IMR-90 (cell line): ENCODE results near the gene CXCL11. TPM values are rescaled to one million over a fixed set of nuclear protein-coding genes. Genes with fewer than 3 reads are reported as not detected.

Source experiments
- ATAC-seq: fragments of 200-7000 bp; cut with Tn5 transposase; 2 replicates; pipeline ENCODE4 v1.9.1; 2020; ENCODE audit warnings: low read depth, mild to moderate bottlenecking, moderate library complexity
- BruUV-seq: library from RNA; stranded (reverse); fragments of 400-500 nt; replicated peaks from 2 replicates; lab custom pipeline; 2021; lab: Mats Ljungman, UMichigan
- CTCF ChIA-PET: fragments of 300-600 bp; formaldehyde crosslinking; extraction: SDS; loops from one replicate; lab custom pipeline; 2021; ENCODE audit warnings: antibody characterized with exemption; lab: Yijun Ruan, JAX
- POLR2A ChIA-PET: fragments of 300-600 bp; sonication (Branson Sonifier 250); formaldehyde crosslinking; loops from one replicate; lab custom pipeline; 2022; ENCODE audit warnings: antibody characterized with exemption; ENCODE audit not compliant: unreplicated experiment; lab: Charles Lee
- DNase-seq: peaks from one replicate; pipeline ENCODE4 v3.0.0; 2013
- H2AFZ ChIP-seq: replicated peaks from 2 replicates; pipeline ENCODE3; 2013; ENCODE audit warnings: low read length, mild to moderate bottlenecking; ENCODE audit not compliant: poor library complexity
- H2AK5ac ChIP-seq: 2 replicates; pipeline ENCODE4 v1.6.1; 2013; ENCODE audit warnings: low read depth, low read length, inconsistent platforms
- H2AK9ac ChIP-seq: replicated peaks from 2 replicates; pipeline ENCODE3; 2013; ENCODE audit warnings: mild to moderate bottlenecking, low read depth, low read length, moderate library complexity; ENCODE audit not compliant: poor library complexity
- H2BK120ac ChIP-seq: 2 replicates; pipeline ENCODE4 v1.6.1; 2013; ENCODE audit warnings: low read depth, low read length, inconsistent platforms
- H2BK15ac ChIP-seq: 3 replicates; pipeline ENCODE4 v1.6.1; 2013; ENCODE audit warnings: low read depth, low read length, inconsistent platforms
- H2BK20ac ChIP-seq: 2 replicates; pipeline ENCODE4 v1.6.1; 2013; ENCODE audit warnings: low read depth, mild to moderate bottlenecking, inconsistent platforms, low read length, moderate library complexity
- H2BK5ac ChIP-seq: 2 replicates; pipeline ENCODE4 v1.6.1; 2013; ENCODE audit warnings: mild to moderate bottlenecking, low read depth, low read length, inconsistent platforms; ENCODE audit not compliant: poor library complexity, severe bottlenecking
- H3K14ac ChIP-seq: replicated peaks from 2 replicates; pipeline ENCODE4 v1.6.1; 2013; ENCODE audit warnings: low read depth, low read length, inconsistent platforms
- H3K18ac ChIP-seq: 2 replicates; pipeline ENCODE4 v1.6.1; 2013; ENCODE audit warnings: low read depth, low read length, control low read depth
- H3K23ac ChIP-seq: 2 replicates; pipeline ENCODE4 v1.6.1; 2013; ENCODE audit warnings: low read depth, low read length, inconsistent platforms
- H3K27ac ChIP-seq: 2 replicates; pipeline ENCODE4 v1.5.1; 2013; ENCODE audit warnings: mild to moderate bottlenecking, control low read depth, low read length; ENCODE audit not compliant: insufficient read depth
- H3K27me3 ChIP-seq: 2 replicates; pipeline ENCODE4 v1.6.1; 2013; ENCODE audit warnings: low read length; ENCODE audit not compliant: control insufficient read depth, insufficient read depth
- H3K36me3 ChIP-seq: 2 replicates; pipeline ENCODE4 v1.6.1; 2013; ENCODE audit warnings: low read length, mixed read lengths; ENCODE audit not compliant: control insufficient read depth, insufficient read depth
- H3K4ac ChIP-seq: 2 replicates; pipeline ENCODE4 v1.6.1; 2013; ENCODE audit warnings: low read depth, low read length, inconsistent platforms
- H3K4me1 ChIP-seq: 2 replicates; pipeline ENCODE4 v1.6.1; 2013; ENCODE audit warnings: low read length, mixed read lengths; ENCODE audit not compliant: control insufficient read depth, insufficient read depth
- H3K4me2 ChIP-seq: 2 replicates; pipeline ENCODE4 v1.6.1; 2013; ENCODE audit warnings: low read depth, mild to moderate bottlenecking, control low read depth, low read length, moderate library complexity
- H3K4me3 ChIP-seq: 2 replicates; pipeline ENCODE4 v1.5.1; 2013; ENCODE audit warnings: low read depth, mild to moderate bottlenecking, control low read depth, low read length, moderate library complexity; ENCODE audit not compliant: insufficient read depth
- H3K56ac ChIP-seq: 2 replicates; pipeline ENCODE4 v1.6.1; 2013; ENCODE audit warnings: low read length, inconsistent platforms; ENCODE audit not compliant: insufficient read depth; ENCODE audit errors: extremely low read depth
- H3K79me1 ChIP-seq, 2 experiments: 2 replicates each; pipeline ENCODE4 v1.6.1; 2013; ENCODE audit warnings: low read length in 2 of 2, inconsistent platforms in 1 of 2, low read depth in 1 of 2
- H3K9ac ChIP-seq: 2 replicates; pipeline ENCODE4 v1.6.1; 2013; ENCODE audit warnings: low read depth, low read length, control low read depth
- H3K9me1 ChIP-seq: 2 replicates; pipeline ENCODE4 v1.6.1; 2013; ENCODE audit warnings: low read length, inconsistent platforms; ENCODE audit not compliant: insufficient read depth
- H3K9me3 ChIP-seq: 2 replicates; pipeline ENCODE4 v1.6.1; 2013; ENCODE audit warnings: low read length; ENCODE audit not compliant: control insufficient read depth, insufficient read depth
- H4K20me1 ChIP-seq: 2 replicates; pipeline ENCODE4 v1.6.1; 2013; ENCODE audit warnings: low read length, inconsistent platforms; ENCODE audit not compliant: insufficient read depth
- H4K5ac ChIP-seq: 2 replicates; pipeline ENCODE4 v1.6.1; 2013; ENCODE audit warnings: mild to moderate bottlenecking, low read depth, low read length, control low read depth
- H4K8ac ChIP-seq, 2 experiments: 2 replicates each; pipeline ENCODE4 v1.6.1; 2013; ENCODE audit warnings: low read depth in 2 of 2, low read length in 2 of 2, control low read depth in 1 of 2, inconsistent platforms in 1 of 2
- H4K91ac ChIP-seq: 2 replicates; pipeline ENCODE4 v1.6.1; 2013; ENCODE audit warnings: low read depth, low read length, inconsistent platforms; ENCODE audit not compliant: insufficient read depth
- BHLHE40 ChIP-seq: fragments of 150-350 bp; IDR thresholded peaks from 2 replicates; pipeline ENCODE4 v1.6.1; 2016; ENCODE audit warnings: mild to moderate bottlenecking, low read depth, low read length
- MAZ ChIP-seq: IDR thresholded peaks from 2 replicates; pipeline ENCODE4 v1.6.1; 2012; ENCODE audit warnings: low read depth, mild to moderate bottlenecking, low read length, improper control_type of control experiment, moderate library complexity, borderline replicate concordance
- MXI1 ChIP-seq: IDR thresholded peaks from 2 replicates; pipeline ENCODE4 v1.6.1; 2012; ENCODE audit warnings: low read depth, mild to moderate bottlenecking, low read length, moderate library complexity, borderline replicate concordance
- NFE2L2 ChIP-seq: fragments of 150-350 bp; IDR thresholded peaks from 2 replicates; pipeline ENCODE4 v1.6.1; 2016; ENCODE audit warnings: low read depth, mild to moderate bottlenecking, low read length
- SMC3 ChIP-seq: fragments of 150-350 bp; IDR thresholded peaks from 2 replicates; pipeline ENCODE4 v1.6.1; 2016; ENCODE audit warnings: low read depth, mild to moderate bottlenecking, antibody characterized with exemption, low read length, moderate library complexity
- WGBS, 2 experiments: methylation state at CpG; one replicate each; pipeline versions ENCODE4 v1.1.5 to v1.1.7; 2013; ENCODE audit warnings: missing lambda C conversion rate in 2 of 2; ENCODE audit not compliant: insufficient read length in 1 of 2; ENCODE audit errors: extremely low coverage in 2 of 2; 5-methylcytosine and 5-hydroxymethylcytosine counted together
- dilution Hi-C: fragments of 300-500 bp; cut with HindIII; formaldehyde crosslinking; loops from one replicate; pipeline ENCODE4 v1.14.3; 2018; ENCODE audit warnings: low sequenced_read_pairs; ENCODE audit not compliant: unreplicated experiment
- in situ Hi-C: fragments of 300-500 bp; cut with MboI; formaldehyde crosslinking; loops from 3 replicates; pipeline ENCODE4 v1.14.3; 2019; ENCODE audit warnings: low sequenced_read_pairs, inconsistent platforms, mixed read lengths
- intact Hi-C: fragments of 100-400 bp; cut with micrococcal nuclease; formaldehyde crosslinking; loops from 2 replicates; pipeline ENCODE4 v1.10.0; 2022
- polyA plus RNA-seq, 3 experiments: library from polyadenylated mRNA; depleted of rRNA; stranded (reverse); fragments of >200 nt; gene quantifications; 2 replicates each; pipeline ENCODE4 v1.2.3, GENCODE V29; 2012; ENCODE audit warnings: low replicate concordance in 1 of 3
- total RNA-seq: library from RNA; depleted of rRNA; stranded (reverse); fragments of >200 nt; gene quantifications from 2 replicates; pipeline ENCODE4 v1.2.3, GENCODE V29; 2012
- TF ChIP-seq, protein P1 (sequence below): fragments of 150-350 bp; IDR thresholded peaks from 2 replicates; pipeline ENCODE4 v1.6.1; 2017; ENCODE audit warnings: mild to moderate bottlenecking, antibody characterized with exemption, low read length, low read depth
- TF ChIP-seq, protein P2 (sequence below): conservative IDR thresholded peaks from 2 replicates; pipeline ENCODE4 v1.5.1; 2012; ENCODE audit warnings: mild to moderate bottlenecking, low read depth, low read length, improper control_type of control experiment
- TF ChIP-seq, protein P3 (sequence below): fragments of 150-350 bp; IDR thresholded peaks from 2 replicates; pipeline ENCODE4 v1.6.1; 2016; ENCODE audit warnings: low read depth, mild to moderate bottlenecking, low read length, moderate library complexity, borderline replicate concordance

The CXCL11 gene
- total and polyA plus RNA-seq, 2 of the 4 experiments (the other 2 are of a cell fraction) = under 0.01 TPM; not detected in 1

DNA sequence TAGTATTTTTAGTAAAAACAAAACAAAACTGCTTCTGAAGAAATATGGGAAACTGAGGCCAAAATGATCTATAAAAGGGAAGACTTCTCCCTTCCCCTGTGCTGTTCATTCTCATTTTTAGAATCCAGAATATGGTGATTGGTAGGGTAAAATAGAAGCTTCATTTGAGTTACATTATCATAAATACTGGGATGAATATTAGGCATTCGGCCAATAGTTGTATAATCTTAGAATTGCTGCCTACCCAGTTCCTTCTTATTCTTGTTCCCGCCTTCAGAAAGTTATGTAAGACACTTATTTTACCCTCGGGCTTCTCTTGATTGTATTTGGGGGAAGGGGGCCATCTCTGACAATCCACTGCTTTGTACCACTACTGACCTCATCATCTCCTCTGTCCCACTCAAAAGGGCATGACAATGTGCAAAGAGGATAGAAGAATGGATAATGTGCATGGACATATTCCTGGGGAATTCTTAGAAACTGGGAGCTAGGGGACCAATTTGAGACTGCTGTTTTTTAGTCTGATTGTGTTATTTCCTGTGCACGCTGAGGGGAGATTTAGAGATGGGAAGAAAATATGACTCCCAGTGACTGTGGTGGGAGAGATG is 39.2 kb upstream of the CXCL11 start:
- no peaks in the 10 kb centered on the region for H4K20me1 ChIP-seq
- no peak overlapping the region for H3K14ac ChIP-seq
- H3K18ac ChIP-seq = no peak overlapping the region
- H3K79me1 ChIP-seq = no peaks in the 10 kb centered on the region
- dilution Hi-C loops = no loop called here
- H3K4me3 ChIP-seq = no peak overlapping the region
- no peak overlapping the region for H3K4me2 ChIP-seq
- H3K4ac ChIP-seq = no peak overlapping the region
- no peak overlapping the region for H2AFZ ChIP-seq
- no peak overlapping the region for H3K27ac ChIP-seq
- H2BK120ac ChIP-seq = no peak overlapping the region
- intact Hi-C loops = no loop called here
- no peak overlapping the region for H2BK15ac ChIP-seq
- no peak overlapping the region for H3K56ac ChIP-seq
- DNase-seq (no peak), ATAC-seq (no peak)
- no peak overlapping the region for H2AK9ac ChIP-seq
- H3K9me1 ChIP-seq = no peaks in the 10 kb centered on the region
- TF ChIP-seq, protein P1, sequence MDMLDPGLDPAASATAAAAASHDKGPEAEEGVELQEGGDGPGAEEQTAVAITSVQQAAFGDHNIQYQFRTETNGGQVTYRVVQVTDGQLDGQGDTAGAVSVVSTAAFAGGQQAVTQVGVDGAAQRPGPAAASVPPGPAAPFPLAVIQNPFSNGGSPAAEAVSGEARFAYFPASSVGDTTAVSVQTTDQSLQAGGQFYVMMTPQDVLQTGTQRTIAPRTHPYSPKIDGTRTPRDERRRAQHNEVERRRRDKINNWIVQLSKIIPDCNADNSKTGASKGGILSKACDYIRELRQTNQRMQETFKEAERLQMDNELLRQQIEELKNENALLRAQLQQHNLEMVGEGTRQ = no peak
- TF ChIP-seq BHLHE40 (no peak), MXI1 (no peak), SMC3 (no peak), MAZ (no peak), NFE2L2 (no peak)
- TF ChIP-seq, protein P2, sequence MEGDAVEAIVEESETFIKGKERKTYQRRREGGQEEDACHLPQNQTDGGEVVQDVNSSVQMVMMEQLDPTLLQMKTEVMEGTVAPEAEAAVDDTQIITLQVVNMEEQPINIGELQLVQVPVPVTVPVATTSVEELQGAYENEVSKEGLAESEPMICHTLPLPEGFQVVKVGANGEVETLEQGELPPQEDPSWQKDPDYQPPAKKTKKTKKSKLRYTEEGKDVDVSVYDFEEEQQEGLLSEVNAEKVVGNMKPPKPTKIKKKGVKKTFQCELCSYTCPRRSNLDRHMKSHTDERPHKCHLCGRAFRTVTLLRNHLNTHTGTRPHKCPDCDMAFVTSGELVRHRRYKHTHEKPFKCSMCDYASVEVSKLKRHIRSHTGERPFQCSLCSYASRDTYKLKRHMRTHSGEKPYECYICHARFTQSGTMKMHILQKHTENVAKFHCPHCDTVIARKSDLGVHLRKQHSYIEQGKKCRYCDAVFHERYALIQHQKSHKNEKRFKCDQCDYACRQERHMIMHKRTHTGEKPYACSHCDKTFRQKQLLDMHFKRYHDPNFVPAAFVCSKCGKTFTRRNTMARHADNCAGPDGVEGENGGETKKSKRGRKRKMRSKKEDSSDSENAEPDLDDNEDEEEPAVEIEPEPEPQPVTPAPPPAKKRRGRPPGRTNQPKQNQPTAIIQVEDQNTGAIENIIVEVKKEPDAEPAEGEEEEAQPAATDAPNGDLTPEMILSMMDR = no peak
- TF ChIP-seq, protein P3, sequence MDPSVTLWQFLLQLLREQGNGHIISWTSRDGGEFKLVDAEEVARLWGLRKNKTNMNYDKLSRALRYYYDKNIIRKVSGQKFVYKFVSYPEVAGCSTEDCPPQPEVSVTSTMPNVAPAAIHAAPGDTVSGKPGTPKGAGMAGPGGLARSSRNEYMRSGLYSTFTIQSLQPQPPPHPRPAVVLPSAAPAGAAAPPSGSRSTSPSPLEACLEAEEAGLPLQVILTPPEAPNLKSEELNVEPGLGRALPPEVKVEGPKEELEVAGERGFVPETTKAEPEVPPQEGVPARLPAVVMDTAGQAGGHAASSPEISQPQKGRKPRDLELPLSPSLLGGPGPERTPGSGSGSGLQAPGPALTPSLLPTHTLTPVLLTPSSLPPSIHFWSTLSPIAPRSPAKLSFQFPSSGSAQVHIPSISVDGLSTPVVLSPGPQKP = no peak
- H4K91ac ChIP-seq = no peak overlapping the region
- POLR2A ChIA-PET = interaction anchor here (0.5 kb wide), 1 partner anchor 241 kb away, joined by 18 read pairs; no protein-coding TSS in a partner anchor
- no peak overlapping the region for H2AK5ac ChIP-seq
- H4K8ac ChIP-seq = no peak overlapping the region
- no peak overlapping the region for H4K5ac ChIP-seq
- BruUV-seq = no TSS peak
- H2BK5ac ChIP-seq = no peak overlapping the region
- no peak overlapping the region for H2BK20ac ChIP-seq
- no peaks in the 10 kb centered on the region for H3K4me1 ChIP-seq
- no peaks in the 10 kb centered on the region for H3K9me3 ChIP-seq
- peaks cover 7% of the 10 kb centered on the region for H3K27me3 ChIP-seq
- H3K23ac ChIP-seq = no peak overlapping the region
- H3K9ac ChIP-seq = no peak overlapping the region
- in situ Hi-C loops = loop anchor here (10.0 kb wide), 1 partner anchor 180 kb away; no protein-coding TSS in a partner anchor
- CTCF ChIA-PET = interaction anchor here (0.8 to 1.6 kb wide), 2 partner anchors 9 to 79 kb away, joined by 3 to 8 read pairs; no protein-coding TSS in a partner anchor
- WGBS, 2 experiments = 86% methylated on average over 1 of the region's 4 CpGs; no CpG with 5 or more reads in 1 of the 2 experiments
- no peaks in the 10 kb centered on the region for H3K36me3 ChIP-seq
